CD14-positive monocyte (primary cell): Measurements from ENCODE around the gene KCNIP3. TPM values are rescaled to one million over a fixed set of nuclear protein-coding genes. Genes with fewer than 3 reads are reported as not detected.

ENCODE experiments used
- DNase-seq, 3 donors: peaks; one replicate each; pipeline ENCODE4 v3.0.0-alpha.2; 2011 to 2022
- H2AFZ ChIP-seq: 2 replicates; pipeline ENCODE4 v1.6.0; 2012; ENCODE audit warnings: mild to moderate bottlenecking, low read depth, low read length, inconsistent platforms; ENCODE audit not compliant: insufficient read depth, poor library complexity, severe bottlenecking
- H3K27ac ChIP-seq, 2 donors: 1 replicate in 1 of 2; 2 replicates in 1 of 2; pipeline ENCODE4 v1.5.1; 2012 to 2013; ENCODE audit warnings: low read length in 2 of 2, control low read depth in 1 of 2, inconsistent platforms in 1 of 2, low read depth in 1 of 2, mild to moderate bottlenecking in 1 of 2
- H3K27me3 ChIP-seq, 2 donors: one replicate each; pipeline versions ENCODE4 v1.6.0 to v1.6.1; 2011 to 2013; ENCODE audit warnings: low read length in 2 of 2; ENCODE audit not compliant: control insufficient read depth in 2 of 2, insufficient read depth in 2 of 2
- H3K36me3 ChIP-seq, 2 donors: replicated peaks in 1 of 2; 1 replicate in 1 of 2; 2 replicates in 1 of 2; pipeline versions ENCODE4 v1.5.1 to v1.6.1; 2012 to 2013; ENCODE audit warnings: low read length in 2 of 2, control low read depth in 1 of 2, inconsistent platforms in 1 of 2, mild to moderate bottlenecking in 1 of 2; ENCODE audit not compliant: insufficient read depth in 2 of 2, control insufficient read depth in 1 of 2
- H3K4me1 ChIP-seq, 2 donors: 1 replicate in 1 of 2; 2 replicates in 1 of 2; pipeline versions ENCODE4 v1.5.1 to v1.6.1; 2012 to 2013; ENCODE audit warnings: low read length in 2 of 2, control low read depth in 1 of 2, inconsistent platforms in 1 of 2, mild to moderate bottlenecking in 1 of 2, moderate library complexity in 1 of 2; ENCODE audit not compliant: insufficient read depth in 2 of 2, control insufficient read depth in 1 of 2
- H3K4me2 ChIP-seq: replicated peaks from 2 replicates; pipeline ENCODE3; 2012; ENCODE audit warnings: low read length, moderate library complexity, mild to moderate bottlenecking; ENCODE audit not compliant: poor library complexity, severe bottlenecking; ENCODE audit errors: extremely low read depth
- H3K4me3 ChIP-seq, 3 experiments: fragments of 200-600 bp in 1 of 3; sonication (generic) in 1 of 3; replicated peaks in 1 of 3; 1 replicate in 2 of 3; 2 replicates in 1 of 3; pipeline ENCODE4 v1.5.1; 2011 to 2013; ENCODE audit warnings: low read length in 3 of 3, mild to moderate bottlenecking in 3 of 3, control low read depth in 2 of 3, low read depth in 2 of 3, inconsistent platforms in 1 of 3, moderate library complexity in 1 of 3
- H3K79me2 ChIP-seq: 2 replicates; pipeline ENCODE4 v1.6.0; 2012; ENCODE audit warnings: mild to moderate bottlenecking, control low read depth, inconsistent platforms, low read length, moderate library complexity; ENCODE audit not compliant: insufficient read depth
- H3K9ac ChIP-seq: 2 replicates; pipeline ENCODE4 v1.6.0; 2017; ENCODE audit warnings: low read length, mild to moderate bottlenecking; ENCODE audit not compliant: insufficient read depth, poor library complexity, severe bottlenecking
- H3K9me3 ChIP-seq, 2 donors: replicated peaks in 1 of 2; 1 replicate in 1 of 2; 2 replicates in 1 of 2; pipeline versions ENCODE4 v1.5.1 to v1.6.1; 2012 to 2013; ENCODE audit warnings: low read length in 2 of 2, control low read depth in 1 of 2; ENCODE audit not compliant: control insufficient read depth in 1 of 2, insufficient read depth in 1 of 2
- H4K20me1 ChIP-seq: 2 replicates; pipeline ENCODE4 v1.6.0; 2012; ENCODE audit warnings: mild to moderate bottlenecking, low read length, control low read depth, moderate library complexity; ENCODE audit not compliant: insufficient read depth
- H3K27ac Mint-ChIP-seq, 7 donors: one replicate each; pipeline ENCODE4 v1.8.0; 2020; ENCODE audit warnings: mild to moderate bottlenecking in 7 of 7, mixed read lengths in 7 of 7, moderate library complexity in 6 of 7, inconsistent platforms in 2 of 7
- H3K27me3 Mint-ChIP-seq, 3 donors: one replicate each; pipeline ENCODE4 v1.8.0; 2021 to 2022; ENCODE audit warnings: low read depth in 3 of 3, mild to moderate bottlenecking in 3 of 3, mixed read lengths in 3 of 3, moderate library complexity in 3 of 3, inconsistent platforms in 1 of 3
- H3K36me3 Mint-ChIP-seq, 2 donors: one replicate each; pipeline ENCODE4 v1.8.0; 2020; ENCODE audit warnings: mixed read lengths in 2 of 2, inconsistent platforms in 1 of 2, mild to moderate bottlenecking in 1 of 2
- H3K4me1 Mint-ChIP-seq: one replicate; pipeline ENCODE4 v1.8.0; 2020; ENCODE audit warnings: mild to moderate bottlenecking, mixed read lengths
- H3K4me3 Mint-ChIP-seq, 2 donors: one replicate each; pipeline ENCODE4 v1.8.0; 2020; ENCODE audit warnings: mild to moderate bottlenecking in 2 of 2, mixed read lengths in 2 of 2, moderate library complexity in 1 of 2
- H3K9me3 Mint-ChIP-seq, 7 donors: one replicate each; pipeline ENCODE4 v1.8.0; 2020 to 2022; ENCODE audit warnings: mixed read lengths in 7 of 7, mild to moderate bottlenecking in 6 of 7, moderate library complexity in 6 of 7, inconsistent platforms in 2 of 7
- CTCF ChIP-seq: fragments of 200-600 bp; IDR thresholded peaks from one replicate; pipeline ENCODE4 v1.8.0; 2022; ENCODE audit warnings: antibody characterized with exemption, mild to moderate bottlenecking
- WGBS: methylation state at CpG from one replicate; pipeline ENCODE4 v1.1.5; 2013; ENCODE audit warnings: missing lambda C conversion rate; ENCODE audit not compliant: insufficient coverage; 5-methylcytosine and 5-hydroxymethylcytosine counted together
- intact Hi-C, 2 donors: fragments of 100-400 bp; cut with micrococcal nuclease; formaldehyde crosslinking; loops; one replicate each; pipeline versions ENCODE4 v1.15.0 to v1.15.1; 2023
- polyA plus RNA-seq, 3 donors: library from polyadenylated mRNA; depleted of rRNA in 1 of 3; unstranded in 2 of 3; stranded (reverse) in 1 of 3; fragments of 300-500 nt in 2 of 3; fragments of >200 nt in 1 of 3; fragmentation: Illumina TruSeq in 2 of 3; gene quantifications; 1 replicate in 2 of 3; 2 replicates in 1 of 3; pipeline ENCODE4 v1.2.3, GENCODE V29; 2012 to 2021

Gene KCNIP3
- polyA plus RNA-seq, 3 donors, result not detected

GRCh38 chr2:95276244-95276887 is 20.8 kb upstream of the KCNIP3 start:
- TF ChIP-seq CTCF, result no peak
- no peaks in the 10 kb centered on the region for H3K4me1 Mint-ChIP-seq
- H2AFZ ChIP-seq, result no peak overlapping the region
- H4K20me1 ChIP-seq, result no peaks in the 10 kb centered on the region
- 91% methylated on average over 8 of the region's 22 CpGs for WGBS
- intact Hi-C loops, result no loop called here
- no peaks in the 10 kb centered on the region for H3K9me3 ChIP-seq
- no peaks in the 10 kb centered on the region for H3K79me2 ChIP-seq
- H3K9me3 Mint-ChIP-seq, result peaks cover 0 to 4% (median 1%) of the 10 kb centered on the region in 7 donors
- no peak overlapping the region for H3K4me3 ChIP-seq
- H3K36me3 ChIP-seq, result no peaks in the 10 kb centered on the region
- no peaks in the 10 kb centered on the region for H3K27me3 ChIP-seq
- no peak overlapping the region for H3K27ac Mint-ChIP-seq
- no peak overlapping the region for H3K4me3 Mint-ChIP-seq
- no peak overlapping the region for H3K9ac ChIP-seq
- H3K4me2 ChIP-seq, result no peak overlapping the region
- no peak for DNase-seq
- H3K27me3 Mint-ChIP-seq, result peaks cover 0 to 6% (median 4%) of the 10 kb centered on the region in 3 donors
- H3K4me1 ChIP-seq, result no peaks in the 10 kb centered on the region
- H3K27ac ChIP-seq, result no peak overlapping the region
- H3K36me3 Mint-ChIP-seq, result no peaks in the 10 kb centered on the region

- no peak overlapping the region for H3K27ac Mint-ChIP-seq
Measured at GRCh38 chr2:95276888-95277245, 20.3 kb upstream of the KCNIP3 start.

More at GRCh38 chr2:95276888-95277245, 20.3 kb upstream of the KCNIP3 start:
- no peaks in the 10 kb centered on the region for H3K4me1 ChIP-seq
- Mint-ChIP-seq H3K4me3 (no peak overlapping the region), H3K27me3 (peaks cover 0 to 7% (median 4%) of the 10 kb centered on the region in 3 donors), H3K4me1 (no peaks in the 10 kb centered on the region), H3K9me3 (peaks cover 0 to 4% (median 1%) of the 10 kb centered on the region in 7 donors), H3K36me3 (no peaks in the 10 kb centered on the region)
- H3K27me3 ChIP-seq, result no peaks in the 10 kb centered on the region
- H3K36me3 ChIP-seq, result no peaks in the 10 kb centered on the region
- H3K4me3 ChIP-seq, result no peak overlapping the region
- intact Hi-C loops, result no loop called here
- no peaks in the 10 kb centered on the region for H3K9me3 ChIP-seq
- H3K27ac ChIP-seq, result no peak overlapping the region
- WGBS, result 92% methylated on average over 6 of the region's 9 CpGs
- H2AFZ ChIP-seq, result no peak overlapping the region
- no peak overlapping the region for H3K4me2 ChIP-seq
- no peak for DNase-seq
- no peaks in the 10 kb centered on the region for H3K79me2 ChIP-seq
- no peaks in the 10 kb centered on the region for H4K20me1 ChIP-seq
- H3K9ac ChIP-seq, result no peak overlapping the region
- no peak for TF ChIP-seq CTCF
